WTC11 (cell line): ENCODE data around the gene COL20A1.

Source experiments
- CTCF ChIP-seq: fragments of 200-600 bp; IDR thresholded peaks from 2 replicates; pipeline ENCODE4 v1.8.0; 2022; ENCODE audit warnings: antibody characterized with exemption
- USF2 ChIP-seq: sonication (generic); formaldehyde crosslinking; IDR thresholded peaks from 2 replicates; pipeline ENCODE4 v1.8.1; 2023; ENCODE audit warnings: mild to moderate bottlenecking, missing genetic modification reagents, moderate library complexity

- TF ChIP-seq CTCF: no peak
- TF ChIP-seq USF2: no peak
These were observed 5.0 kb upstream of the COL20A1 start for GRCh38 chr20:63287697-63288580.
